Measurements from ENCODE around the gene DLK1. TPM values are rescaled to one million over a fixed set of nuclear protein-coding genes. Genes with fewer than 3 reads are reported as not detected.

Gene DLK1
- total and polyA plus RNA-seq, 2 of the 4 experiments (the other 2 are of a cell fraction) = under 0.01 to 0.07 TPM

DNA sequence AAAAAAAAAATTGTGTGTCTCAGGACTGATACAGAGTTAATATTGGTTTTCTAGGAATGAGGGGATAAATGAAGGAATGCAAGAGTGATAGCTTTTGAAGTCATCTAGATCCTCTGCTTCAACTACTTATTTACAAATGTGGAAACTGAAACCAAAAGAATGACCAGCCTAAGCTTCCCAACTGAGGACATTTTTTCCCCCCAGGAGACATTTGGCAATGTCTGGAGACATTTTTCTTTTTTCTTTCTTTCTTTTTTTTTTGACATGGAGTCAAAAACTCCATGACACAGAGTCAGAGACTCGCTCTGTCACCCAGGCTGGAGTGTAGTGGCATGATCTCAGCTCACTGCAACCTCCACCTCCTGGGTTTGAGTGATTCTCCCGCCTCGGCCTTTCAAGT lies 15.3 kb downstream of the DLK1 start:
- no peak overlapping the region for H4K91ac ChIP-seq (ENCODE audit: insufficient read depth, low read depth, low read length)
- no peak overlapping the region for H3K4me3 ChIP-seq (ENCODE audit: insufficient read depth, low read depth, low read length)
- no peak overlapping the region for H2BK120ac ChIP-seq (ENCODE audit: low read depth, low read length)
- no peak overlapping the region for H2AK5ac ChIP-seq (ENCODE audit: low read depth, low read length)
- peaks cover 15% of the 10 kb centered on the region for H3K27me3 ChIP-seq (ENCODE audit: control insufficient read depth, insufficient read depth, low read length)
- H3K56ac ChIP-seq (ENCODE audit: extremely low read depth, insufficient read depth, low read length) = no peak overlapping the region
- intact Hi-C loops (cut with micrococcal nuclease) (no loop called here), in situ Hi-C loops (cut with MboI; ENCODE audit: low sequenced_read_pairs) (no loop called here), dilution Hi-C loops (cut with HindIII; ENCODE audit: low sequenced_read_pairs, unreplicated experiment) (no loop called here)
- H3K14ac ChIP-seq (replicated peaks; ENCODE audit: low read depth, low read length) = no peak overlapping the region
- peaks cover 2% of the 10 kb centered on the region; the same call in 1 of the 2 replicates for H3K4me1 ChIP-seq (ENCODE audit: control insufficient read depth, insufficient read depth, low read length)
- no peak overlapping the region for H3K23ac ChIP-seq (ENCODE audit: low read depth, low read length)
- CTCF ChIA-PET = interaction anchor here (0.8 to 0.9 kb wide), 2 partner anchors 11 to 12 kb away, joined by 3 read pairs; no protein-coding TSS in a partner anchor
- H4K8ac ChIP-seq (ENCODE audit: low read depth in 2 of 2, low read length in 2 of 2) = no peak overlapping the region
- WGBS, 2 experiments (ENCODE audit: extremely low coverage in 2 of 2, insufficient read length in 1 of 2) = no CpG with 5 or more reads among the region's 3 CpGs
- H3K27ac ChIP-seq (ENCODE audit: insufficient read depth, low read length) = no peak overlapping the region
- H2AFZ ChIP-seq (replicated peaks; ENCODE audit: low read length, poor library complexity) = no peak overlapping the region
- no peaks in the 10 kb centered on the region for H3K79me1 ChIP-seq (ENCODE audit: low read depth in 1 of 2, low read length in 2 of 2)
- H3K9me3 ChIP-seq (ENCODE audit: control insufficient read depth, insufficient read depth, low read length) = peaks cover 2% of the 10 kb centered on the region; the same call in 1 of the 2 replicates
- H3K4me2 ChIP-seq (ENCODE audit: low read depth, low read length) = no peak overlapping the region
- no peak for TF ChIP-seq RAD21 (IDR thresholded peaks at IDR 0.05; ENCODE audit: low read length)
- TF ChIP-seq RFX5 (IDR thresholded peaks at IDR 0.05; ENCODE audit: low read depth, low read length) = no peak
- no peak for TF ChIP-seq CTCF (conservative IDR thresholded peaks at IDR 0.05; ENCODE audit: low read depth, low read length)
- no peak for TF ChIP-seq SMC3 (IDR thresholded peaks at IDR 0.05; ENCODE audit: low read depth, low read length)
- H3K9ac ChIP-seq (ENCODE audit: low read depth, low read length) = no peak overlapping the region
- ATAC-seq (ENCODE audit: low read depth) (no peak), DNase-seq (no peak)
- no peak overlapping the region for H2BK15ac ChIP-seq (ENCODE audit: low read depth, low read length)
- no peak overlapping the region for H2AK9ac ChIP-seq (replicated peaks; ENCODE audit: low read depth, low read length, poor library complexity)
- H3K36me3 ChIP-seq (ENCODE audit: control insufficient read depth, insufficient read depth, low read length) = no peaks in the 10 kb centered on the region
- H3K4ac ChIP-seq (ENCODE audit: low read depth, low read length) = no peak overlapping the region
- no peak overlapping the region for H3K18ac ChIP-seq (ENCODE audit: low read depth, low read length)
- BruUV-seq (replicated peaks) = no TSS peak
- no peak overlapping the region for H4K5ac ChIP-seq (ENCODE audit: low read depth, low read length)
- no peak overlapping the region for H2BK20ac ChIP-seq (ENCODE audit: low read depth, low read length)
- H3K9me1 ChIP-seq (ENCODE audit: insufficient read depth, low read length) = peaks cover 3% of the 10 kb centered on the region; the same call in 1 of the 2 replicates
- POLR2A ChIA-PET (ENCODE audit: unreplicated experiment) = no interaction called here
- no peak overlapping the region for H2BK5ac ChIP-seq (ENCODE audit: low read depth, low read length, poor library complexity, severe bottlenecking)
- H4K20me1 ChIP-seq (ENCODE audit: insufficient read depth, low read length) = no peaks in the 10 kb centered on the region; the same call in none of the 2 replicates
